HepG2 (cell line): ENCODE results near the gene NPPA. TPM values are rescaled to one million over a fixed set of nuclear protein-coding genes. Genes with fewer than 3 reads are reported as not detected.

Source experiments
- ATAC-seq: fragments of 200-7000 bp; cut with Tn5 transposase; 3 replicates; pipeline ENCODE4 v1.9.1; 2020; ENCODE audit warnings: mild to moderate bottlenecking, moderate library complexity
- BruUV-seq: library from RNA; stranded (reverse); fragments of 400-500 nt; replicated peaks from 2 replicates; lab custom pipeline; 2021; lab: Mats Ljungman, UMichigan
- CTCF ChIA-PET: fragments of 300-600 bp; formaldehyde crosslinking; extraction: SDS; loops from one replicate; lab custom pipeline; 2021; ENCODE audit warnings: low total read pairs, inconsistent platforms, low intra/inter-chr PET ratio; lab: Yijun Ruan, JAX
- POLR2A ChIA-PET: fragments of 350-600 bp; sonication (Branson Sonifier 250); formaldehyde crosslinking; loops from one replicate; lab custom pipeline; 2020; ENCODE audit warnings: antibody characterized with exemption, inconsistent platforms; lab: Yijun Ruan, JAX
- DNase-seq: peaks from one replicate; pipeline ENCODE4 v3.0.0-alpha.2; 2015; ENCODE audit warnings: low spot score
- FAIRE-seq: peaks from 3 replicates; lab custom pipeline; 2011; peaks lifted over from hg19 to GRCh38; lab: Jason Lieb, UNC
- H2AFZ ChIP-seq: one replicate; pipeline ENCODE4 v1.6.1; 2011; ENCODE audit warnings: low read length, inconsistent platforms
- H3K27ac ChIP-seq: fragments of 300-600 bp; 3 replicates; pipeline ENCODE4 v1.8.0; 2011; ENCODE audit warnings: mixed run types, mild to moderate bottlenecking, mixed read lengths, low read length, inconsistent platforms; ENCODE audit not compliant: insufficient read depth; ENCODE audit errors: extremely low read length
- H3K27me3 ChIP-seq, 2 experiments: fragments of 200-600 bp in 1 of 2; 2 replicates in 1 of 2; 3 replicates in 1 of 2; pipeline versions ENCODE4 v1.6.0 to v1.8.0; 2011; ENCODE audit warnings: low read length in 2 of 2, mild to moderate bottlenecking in 2 of 2, moderate library complexity in 2 of 2, inconsistent platforms in 1 of 2; ENCODE audit not compliant: insufficient read depth in 2 of 2, control insufficient read depth in 1 of 2
- H3K36me3 ChIP-seq, 2 experiments: fragments of 200-600 bp in 1 of 2; replicated peaks in 1 of 2; 2 replicates in 1 of 2; 3 replicates in 1 of 2; pipeline versions ENCODE4 v1.5.1 to v1.8.0; 2011; ENCODE audit warnings: low read length in 2 of 2, inconsistent platforms in 1 of 2; ENCODE audit not compliant: insufficient read depth in 2 of 2, control insufficient read depth in 1 of 2
- H3K4me1 ChIP-seq: 2 replicates; pipeline ENCODE4 v1.5.1; 2012; ENCODE audit warnings: low read length, inconsistent platforms; ENCODE audit not compliant: insufficient read depth
- H3K4me2 ChIP-seq: 2 replicates; pipeline ENCODE4 v1.6.0; 2011; ENCODE audit warnings: low read depth, low read length, inconsistent platforms
- H3K4me3 ChIP-seq, 3 experiments: fragments of 200-600 bp in 1 of 3; sonication (generic), shearing (Covaris generic) in 1 of 3; replicated peaks in 1 of 3; 2 replicates each; pipeline ENCODE4 v1.5.1; 2011 to 2016; ENCODE audit warnings: low read length in 3 of 3, inconsistent platforms in 2 of 3, low read depth in 2 of 3, mild to moderate bottlenecking in 2 of 3, control low read depth in 1 of 3, mixed read lengths in 1 of 3; ENCODE audit not compliant: insufficient read depth in 1 of 3
- H3K79me2 ChIP-seq: one replicate; pipeline ENCODE4 v1.6.1; 2011; ENCODE audit warnings: low read length, inconsistent platforms; ENCODE audit not compliant: insufficient read depth
- H3K9ac ChIP-seq: 2 replicates; pipeline ENCODE4 v1.6.0; 2011; ENCODE audit warnings: mild to moderate bottlenecking, low read depth, low read length, inconsistent platforms; ENCODE audit not compliant: insufficient read depth
- H3K9me3 ChIP-seq: 2 replicates; pipeline ENCODE4 v1.5.1; 2012; ENCODE audit warnings: mild to moderate bottlenecking, low read length
- H4K20me1 ChIP-seq: 2 replicates; pipeline ENCODE4 v1.6.0; 2011; ENCODE audit warnings: inconsistent platforms, mild to moderate bottlenecking, low read length, moderate library complexity; ENCODE audit not compliant: insufficient read depth
- SYNCRIP ChIP-seq: fragments of 200-400 bp; formaldehyde crosslinking; IDR thresholded peaks from 2 replicates; pipeline ENCODE4 v1.6.1; 2018; ENCODE audit warnings: mild to moderate bottlenecking, low read depth, low read length; ENCODE audit not compliant: insufficient read depth
- ZNF343 ChIP-seq: sonication (generic); formaldehyde crosslinking; IDR thresholded peaks from 2 replicates; pipeline ENCODE4 v1.4.0; 2020; ENCODE audit warnings: mild to moderate bottlenecking, missing genetic modification reagents
- ZNF879 ChIP-seq: sonication (generic); formaldehyde crosslinking; IDR thresholded peaks from 2 replicates; pipeline ENCODE4 v1.8.1; 2023; ENCODE audit warnings: missing genetic modification reagents
- WGBS: methylation state at CpG from one replicate; pipeline ENCODE4 v1.1.6; 2017; ENCODE audit warnings: low lambda C conversion rate; 5-methylcytosine and 5-hydroxymethylcytosine counted together
- in situ Hi-C: cut with HindIII; loops from 2 replicates; pipeline ENCODE4 v1.10.0; 2017; ENCODE audit warnings: low pct_unique_long_range_greater_than_20kb; ENCODE audit not compliant: extremely low pct_ligation_motif_present
- intact Hi-C: fragments of 100-400 bp; cut with micrococcal nuclease; formaldehyde crosslinking; loops from one replicate; pipeline ENCODE4 v1.10.0; 2022; ENCODE audit not compliant: unreplicated experiment
- polyA plus RNA-seq, 8 experiments: library from polyadenylated mRNA; depleted of rRNA in 3 of 8; stranded (reverse) in 7 of 8; unstranded in 1 of 8; fragments of >200 nt; fragmentation: Illumina TruSeq in 4 of 8; extraction: Trizol in 4 of 8; gene quantifications; 2 replicates each; pipeline versions ENCODE4 v1.2.1 to v1.2.3, GENCODE V29; 2011 to 2016; ENCODE audit warnings: low read depth in 4 of 8, missing spikeins in 1 of 8, mixed read lengths in 1 of 8; ENCODE audit not compliant: insufficient read depth in 1 of 8
- total RNA-seq, 5 experiments: library from RNA; depleted of rRNA; stranded (reverse); fragments of >200 nt; fragmentation: Illumina TruSeq; extraction: Trizol; gene quantifications; 2 replicates each; pipeline ENCODE4 v1.2.3, GENCODE V29; 2016; ENCODE audit warnings: low read depth in 1 of 5
- TF ChIP-seq, protein P1 (sequence below): sonication (generic); formaldehyde crosslinking; IDR thresholded peaks from 2 replicates; pipeline ENCODE4 v1.4.0; 2020; ENCODE audit warnings: missing genetic modification reagents
- TF ChIP-seq, protein P2 (sequence below): sonication (generic); formaldehyde crosslinking; IDR thresholded peaks from 2 replicates; pipeline ENCODE4 v1.4.0; 2020; ENCODE audit warnings: missing genetic modification reagents, mild to moderate bottlenecking, borderline replicate concordance
- TF ChIP-seq, protein P3 (sequence below): sonication (generic); formaldehyde crosslinking; IDR thresholded peaks from 2 replicates; pipeline ENCODE4 v1.4.0; 2020; ENCODE audit warnings: missing genetic modification reagents, mild to moderate bottlenecking, borderline replicate concordance
- TF ChIP-seq, protein P4 (sequence below): IDR thresholded peaks from 2 replicates; pipeline ENCODE4 v1.6.1; 2012; ENCODE audit warnings: inconsistent platforms

NPPA gene
- total and polyA plus RNA-seq, 2 of the 13 experiments (the other 11 are each of a cell fraction or from before 2014, with no cell fraction given), result not detected

DNA sequence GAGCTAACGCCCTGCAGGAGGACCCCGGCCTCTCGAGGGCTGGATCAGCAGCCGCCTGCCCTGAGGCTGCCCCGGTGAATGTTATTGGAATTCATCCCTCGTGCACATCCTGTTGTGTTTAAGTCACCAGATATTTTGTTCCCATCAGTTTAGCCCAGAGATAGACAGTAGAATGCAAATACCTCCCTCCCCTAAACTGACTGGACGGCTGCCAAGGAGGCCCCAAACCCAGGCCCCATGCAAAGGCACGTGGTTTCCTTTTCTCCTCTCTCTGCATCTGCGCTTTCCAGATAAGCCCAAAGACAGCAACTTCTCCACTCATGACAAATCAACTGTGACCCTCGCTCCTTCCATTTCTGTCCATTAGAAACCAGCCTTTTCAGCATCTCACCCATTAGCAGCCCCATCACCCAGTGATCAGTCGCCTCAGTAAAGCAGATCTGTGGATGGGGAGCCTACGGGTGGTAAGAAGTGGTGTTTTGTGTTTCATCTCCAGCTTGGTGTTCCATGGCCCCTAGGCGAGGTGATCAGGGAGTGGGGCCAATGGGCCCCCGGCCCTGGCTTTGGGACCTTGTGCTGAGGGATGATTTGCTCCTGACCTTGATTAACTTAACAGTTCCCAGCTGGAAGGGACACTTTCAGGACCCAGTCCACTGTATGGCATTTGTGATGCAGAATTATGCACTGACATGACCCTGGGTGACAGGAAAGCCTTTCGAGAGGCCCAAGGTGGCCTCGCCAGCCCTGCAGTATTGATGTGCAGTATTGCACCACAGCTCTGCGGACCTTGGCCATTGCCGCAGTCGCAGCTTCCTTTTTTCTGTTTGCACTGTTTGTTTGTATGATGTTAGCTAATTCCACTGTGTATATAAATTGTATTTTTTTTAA, 5.2 kb downstream of the NPPA start:
- Histone ChIP-seq H3K27me3 (no peaks in the 10 kb centered on the region), H4K20me1 (no peaks in the 10 kb centered on the region), H3K4me3 (peak overlapping the region in 1 of 3 experiments; percentile 29; a peak in 2 of 6 replicates), H3K9ac (peak overlapping the region; percentile 60), H3K4me2 (peak overlapping the region; percentile 62), H3K4me1 (peaks cover 61% of the 10 kb centered on the region), H3K27ac (peak overlapping the region; percentile 94), H3K36me3 (peaks cover 25 to 56% of the 10 kb centered on the region in 2 experiments), H3K9me3 (no peaks in the 10 kb centered on the region), H2AFZ (no peak overlapping the region), H3K79me2 (no peaks in the 10 kb centered on the region)
- intact Hi-C loops (loop anchor here (1.0 to 5.0 kb wide), 3 partner anchors 17 to 65 kb away; no protein-coding TSS in a partner anchor), in situ Hi-C loops (loop anchor here (5.0 kb wide), 1 partner anchor 55 kb away; no protein-coding TSS in a partner anchor)
- peak; percentile 92 for DNase-seq
- ChIA-PET CTCF (no interaction called here), POLR2A (interaction anchor here (0.8 to 4.4 kb wide), 11 partner anchors 10 to 138 kb away, joined by 3 to 53 read pairs (median 5); partner anchors contain the start of genes CLCN6, KIAA2013, MFN2 and MTHFR)
- no TSS peak for BruUV-seq
- peak; percentile 96 for FAIRE-seq
- ATAC-seq, result peak; percentile 89
- 2% methylated on average over 16 of the region's 19 CpGs for WGBS
- TF ChIP-seq ZNF879 (CRISPR knock-in tag), result peak; percentile 33; the same call in 1 of the 2 replicates
- TF ChIP-seq, protein P1, sequence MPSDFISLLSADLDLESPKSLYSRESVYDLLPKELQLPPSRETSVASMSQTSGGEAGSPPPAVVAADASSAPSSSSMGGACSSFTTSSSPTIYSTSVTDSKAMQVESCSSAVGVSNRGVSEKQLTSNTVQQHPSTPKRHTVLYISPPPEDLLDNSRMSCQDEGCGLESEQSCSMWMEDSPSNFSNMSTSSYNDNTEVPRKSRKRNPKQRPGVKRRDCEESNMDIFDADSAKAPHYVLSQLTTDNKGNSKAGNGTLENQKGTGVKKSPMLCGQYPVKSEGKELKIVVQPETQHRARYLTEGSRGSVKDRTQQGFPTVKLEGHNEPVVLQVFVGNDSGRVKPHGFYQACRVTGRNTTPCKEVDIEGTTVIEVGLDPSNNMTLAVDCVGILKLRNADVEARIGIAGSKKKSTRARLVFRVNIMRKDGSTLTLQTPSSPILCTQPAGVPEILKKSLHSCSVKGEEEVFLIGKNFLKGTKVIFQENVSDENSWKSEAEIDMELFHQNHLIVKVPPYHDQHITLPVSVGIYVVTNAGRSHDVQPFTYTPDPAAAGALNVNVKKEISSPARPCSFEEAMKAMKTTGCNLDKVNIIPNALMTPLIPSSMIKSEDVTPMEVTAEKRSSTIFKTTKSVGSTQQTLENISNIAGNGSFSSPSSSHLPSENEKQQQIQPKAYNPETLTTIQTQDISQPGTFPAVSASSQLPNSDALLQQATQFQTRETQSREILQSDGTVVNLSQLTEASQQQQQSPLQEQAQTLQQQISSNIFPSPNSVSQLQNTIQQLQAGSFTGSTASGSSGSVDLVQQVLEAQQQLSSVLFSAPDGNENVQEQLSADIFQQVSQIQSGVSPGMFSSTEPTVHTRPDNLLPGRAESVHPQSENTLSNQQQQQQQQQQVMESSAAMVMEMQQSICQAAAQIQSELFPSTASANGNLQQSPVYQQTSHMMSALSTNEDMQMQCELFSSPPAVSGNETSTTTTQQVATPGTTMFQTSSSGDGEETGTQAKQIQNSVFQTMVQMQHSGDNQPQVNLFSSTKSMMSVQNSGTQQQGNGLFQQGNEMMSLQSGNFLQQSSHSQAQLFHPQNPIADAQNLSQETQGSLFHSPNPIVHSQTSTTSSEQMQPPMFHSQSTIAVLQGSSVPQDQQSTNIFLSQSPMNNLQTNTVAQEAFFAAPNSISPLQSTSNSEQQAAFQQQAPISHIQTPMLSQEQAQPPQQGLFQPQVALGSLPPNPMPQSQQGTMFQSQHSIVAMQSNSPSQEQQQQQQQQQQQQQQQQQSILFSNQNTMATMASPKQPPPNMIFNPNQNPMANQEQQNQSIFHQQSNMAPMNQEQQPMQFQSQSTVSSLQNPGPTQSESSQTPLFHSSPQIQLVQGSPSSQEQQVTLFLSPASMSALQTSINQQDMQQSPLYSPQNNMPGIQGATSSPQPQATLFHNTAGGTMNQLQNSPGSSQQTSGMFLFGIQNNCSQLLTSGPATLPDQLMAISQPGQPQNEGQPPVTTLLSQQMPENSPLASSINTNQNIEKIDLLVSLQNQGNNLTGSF, result 0 out of 2 replicates have a peak, but pooled peaks have one; percentile 66
- no peak for TF ChIP-seq SYNCRIP
- TF ChIP-seq, protein P2, sequence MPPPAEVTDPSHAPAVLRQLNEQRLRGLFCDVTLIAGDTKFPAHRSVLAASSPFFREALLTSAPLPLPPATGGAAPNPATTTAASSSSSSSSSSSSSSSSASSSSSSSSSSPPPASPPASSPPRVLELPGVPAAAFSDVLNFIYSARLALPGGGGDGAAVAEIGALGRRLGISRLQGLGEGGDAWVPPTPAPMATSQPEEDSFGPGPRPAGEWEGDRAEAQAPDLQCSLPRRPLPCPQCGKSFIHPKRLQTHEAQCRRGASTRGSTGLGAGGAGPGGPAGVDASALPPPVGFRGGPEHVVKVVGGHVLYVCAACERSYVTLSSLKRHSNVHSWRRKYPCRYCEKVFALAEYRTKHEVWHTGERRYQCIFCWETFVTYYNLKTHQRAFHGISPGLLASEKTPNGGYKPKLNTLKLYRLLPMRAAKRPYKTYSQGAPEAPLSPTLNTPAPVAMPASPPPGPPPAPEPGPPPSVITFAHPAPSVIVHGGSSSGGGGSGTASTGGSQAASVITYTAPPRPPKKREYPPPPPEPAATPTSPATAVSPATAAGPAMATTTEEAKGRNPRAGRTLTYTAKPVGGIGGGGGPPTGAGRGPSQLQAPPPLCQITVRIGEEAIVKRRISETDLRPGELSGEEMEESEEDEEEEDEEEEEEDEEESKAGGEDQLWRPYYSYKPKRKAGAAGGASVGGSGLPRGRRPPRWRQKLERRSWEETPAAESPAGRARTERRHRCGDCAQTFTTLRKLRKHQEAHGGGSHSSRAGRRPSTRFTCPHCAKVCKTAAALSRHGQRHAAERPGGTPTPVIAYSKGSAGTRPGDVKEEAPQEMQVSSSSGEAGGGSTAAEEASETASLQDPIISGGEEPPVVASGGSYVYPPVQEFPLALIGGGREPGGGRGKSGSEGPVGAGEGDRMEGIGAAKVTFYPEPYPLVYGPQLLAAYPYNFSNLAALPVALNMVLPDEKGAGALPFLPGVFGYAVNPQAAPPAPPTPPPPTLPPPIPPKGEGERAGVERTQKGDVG (CRISPR knock-in tag), result no peak
- TF ChIP-seq, protein P3, sequence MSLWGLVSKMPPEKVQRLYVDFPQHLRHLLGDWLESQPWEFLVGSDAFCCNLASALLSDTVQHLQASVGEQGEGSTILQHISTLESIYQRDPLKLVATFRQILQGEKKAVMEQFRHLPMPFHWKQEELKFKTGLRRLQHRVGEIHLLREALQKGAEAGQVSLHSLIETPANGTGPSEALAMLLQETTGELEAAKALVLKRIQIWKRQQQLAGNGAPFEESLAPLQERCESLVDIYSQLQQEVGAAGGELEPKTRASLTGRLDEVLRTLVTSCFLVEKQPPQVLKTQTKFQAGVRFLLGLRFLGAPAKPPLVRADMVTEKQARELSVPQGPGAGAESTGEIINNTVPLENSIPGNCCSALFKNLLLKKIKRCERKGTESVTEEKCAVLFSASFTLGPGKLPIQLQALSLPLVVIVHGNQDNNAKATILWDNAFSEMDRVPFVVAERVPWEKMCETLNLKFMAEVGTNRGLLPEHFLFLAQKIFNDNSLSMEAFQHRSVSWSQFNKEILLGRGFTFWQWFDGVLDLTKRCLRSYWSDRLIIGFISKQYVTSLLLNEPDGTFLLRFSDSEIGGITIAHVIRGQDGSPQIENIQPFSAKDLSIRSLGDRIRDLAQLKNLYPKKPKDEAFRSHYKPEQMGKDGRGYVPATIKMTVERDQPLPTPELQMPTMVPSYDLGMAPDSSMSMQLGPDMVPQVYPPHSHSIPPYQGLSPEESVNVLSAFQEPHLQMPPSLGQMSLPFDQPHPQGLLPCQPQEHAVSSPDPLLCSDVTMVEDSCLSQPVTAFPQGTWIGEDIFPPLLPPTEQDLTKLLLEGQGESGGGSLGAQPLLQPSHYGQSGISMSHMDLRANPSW, result peak; percentile 89; the same call in 1 of the 2 replicates
- TF ChIP-seq ZNF343 (CRISPR knock-in tag), result peak; percentile 55; the same call in 1 of the 2 replicates
- TF ChIP-seq, protein P4, sequence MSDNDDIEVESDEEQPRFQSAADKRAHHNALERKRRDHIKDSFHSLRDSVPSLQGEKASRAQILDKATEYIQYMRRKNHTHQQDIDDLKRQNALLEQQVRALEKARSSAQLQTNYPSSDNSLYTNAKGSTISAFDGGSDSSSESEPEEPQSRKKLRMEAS, result peak; percentile 79
